GM12878 (cell line): ENCODE results near the gene PLVAP. TPM values are rescaled to one million over a fixed set of nuclear protein-coding genes. Genes with fewer than 3 reads are reported as not detected.

ENCODE experiments used
- ATAC-seq: fragments of 200-7000 bp; cut with Tn5 transposase; 3 replicates; pipeline ENCODE4 v1.9.1; 2020; ENCODE audit warnings: mild to moderate bottlenecking, moderate library complexity
- BruUV-seq: library from RNA; stranded (reverse); fragments of 400-500 nt; replicated peaks from 2 replicates; lab custom pipeline; 2021; lab: Mats Ljungman, UMichigan
- CTCF ChIA-PET: fragments of 300-600 bp; sonication (Branson Sonifier 250); formaldehyde crosslinking; extraction: SDS; loops from one replicate; lab custom pipeline; 2021; ENCODE audit warnings: inconsistent platforms; lab: Yijun Ruan, JAX
- POLR2A ChIA-PET: fragments of 350-600 bp; formaldehyde crosslinking; extraction: SDS; loops from one replicate; lab custom pipeline; 2021; ENCODE audit warnings: inconsistent platforms; lab: Charles Lee
- RAD21 ChIA-PET: fragments of 300-600 bp; sonication (Branson Sonifier 250); formaldehyde crosslinking; loops from one replicate; lab custom pipeline; 2023; ENCODE audit warnings: antibody characterized with exemption; ENCODE audit not compliant: unreplicated experiment; lab: Charles Lee
- SMC1A ChIA-PET: fragments of 300-600 bp; sonication (Branson Sonifier 250); formaldehyde crosslinking; loops from one replicate; lab custom pipeline; 2023; ENCODE audit not compliant: unreplicated experiment, uncharacterized antibody; lab: Charles Lee
- DNase-seq: peaks from one replicate; pipeline ENCODE4 v3.0.0-alpha.2; 2011; ENCODE audit warnings: low read depth, low spot score
- FAIRE-seq: peaks from 3 replicates; lab custom pipeline; 2011; peaks lifted over from hg19 to GRCh38; lab: Jason Lieb, UNC
- H2AFZ ChIP-seq: 2 replicates; pipeline ENCODE4 v1.6.0; 2011; ENCODE audit warnings: low read depth, low read length, control low read depth; ENCODE audit not compliant: control insufficient read depth
- H3K27ac ChIP-seq: 2 replicates; pipeline ENCODE4 v1.5.1; 2011; ENCODE audit warnings: control low read depth; ENCODE audit not compliant: control insufficient read depth, insufficient read depth
- H3K27me3 ChIP-seq, 2 experiments: replicated peaks in 1 of 2; 2 replicates each; pipeline versions ENCODE4 v1.6.0 to v1.6.1; 2011; ENCODE audit warnings: low read length in 1 of 2; ENCODE audit not compliant: control insufficient read depth in 2 of 2, insufficient read depth in 2 of 2
- H3K36me3 ChIP-seq, 2 experiments: 2 replicates each; pipeline ENCODE4 v1.5.1; 2011; ENCODE audit warnings: low read length in 1 of 2; ENCODE audit not compliant: control insufficient read depth in 2 of 2, insufficient read depth in 2 of 2
- H3K4me1 ChIP-seq: 2 replicates; pipeline ENCODE4 v1.6.1; 2011; ENCODE audit warnings: mild to moderate bottlenecking, low read length, moderate library complexity, mixed read lengths; ENCODE audit not compliant: control insufficient read depth, insufficient read depth
- H3K4me2 ChIP-seq: 2 replicates; pipeline ENCODE4 v1.6.0; 2011; ENCODE audit warnings: control low read depth; ENCODE audit not compliant: control insufficient read depth, insufficient read depth
- H3K4me3 ChIP-seq: fragments of 200-600 bp; sonication (generic); 2 replicates; pipeline ENCODE4 v1.5.1; 2016
- H3K79me2 ChIP-seq: 2 replicates; pipeline ENCODE4 v1.6.0; 2011; ENCODE audit warnings: low read length; ENCODE audit not compliant: control insufficient read depth, insufficient read depth
- H3K9ac ChIP-seq: 2 replicates; pipeline ENCODE4 v1.8.0; 2011; ENCODE audit warnings: low read length, control low read depth, mixed read lengths; ENCODE audit not compliant: control insufficient read depth, insufficient read depth
- H3K9me3 ChIP-seq: replicated peaks from 3 replicates; pipeline ENCODE4 v1.5.1; 2011; ENCODE audit warnings: mild to moderate bottlenecking, low read length; ENCODE audit not compliant: control insufficient read depth, insufficient read depth
- H4K20me1 ChIP-seq: 2 replicates; pipeline ENCODE4 v1.6.0; 2011; ENCODE audit not compliant: control insufficient read depth, insufficient read depth
- BCL3 ChIP-seq: IDR thresholded peaks from 2 replicates; pipeline ENCODE4 v1.6.1; 2011; ENCODE audit warnings: borderline replicate concordance, low read depth, mild to moderate bottlenecking, moderate library complexity, low read length; ENCODE audit not compliant: insufficient read depth, poor library complexity, severe bottlenecking
- CBX5 ChIP-seq: sonication (generic); IDR thresholded peaks from 2 replicates; pipeline ENCODE4 v1.6.1; 2016; ENCODE audit warnings: low read depth, moderate library complexity, mild to moderate bottlenecking, inconsistent platforms
- CHD4 ChIP-seq: fragments of 200-600 bp; sonication (generic); IDR thresholded peaks from 2 replicates; pipeline ENCODE4 v1.6.1; 2016; ENCODE audit warnings: mild to moderate bottlenecking
- EGR1 ChIP-seq, 2 experiments: IDR thresholded peaks; 1 replicate in 1 of 2; 2 replicates in 1 of 2; pipeline ENCODE4 v1.6.1; 2011 to 2012; ENCODE audit warnings: low read depth in 2 of 2, low read length in 2 of 2, borderline replicate concordance in 1 of 2, mild to moderate bottlenecking in 1 of 2, moderate library complexity in 1 of 2
- KAT2A ChIP-seq: conservative IDR thresholded peaks from 2 replicates; pipeline ENCODE4 v1.6.1; 2011; ENCODE audit warnings: low read depth, low read length; ENCODE audit not compliant: control insufficient read depth
- KDM1A ChIP-seq: fragments of 200-600 bp; sonication (generic); IDR thresholded peaks from 2 replicates; pipeline ENCODE4 v1.6.1; 2016; ENCODE audit warnings: borderline replicate concordance
- LARP7 ChIP-seq: fragments of 450-650 bp; IDR thresholded peaks from 2 replicates; pipeline ENCODE4 v1.6.1; 2017; ENCODE audit warnings: mild to moderate bottlenecking
- NFIC ChIP-seq: IDR thresholded peaks from 2 replicates; pipeline ENCODE4 v1.6.1; 2012; ENCODE audit warnings: low read depth, mild to moderate bottlenecking, inconsistent platforms, low read length, moderate library complexity
- POLR2AphosphoS2 ChIP-seq: IDR thresholded peaks from 2 replicates; pipeline ENCODE4 v1.6.1; 2011; ENCODE audit warnings: low read depth, mild to moderate bottlenecking, low read length, improper control_type of control experiment, moderate library complexity
- POLR2AphosphoS5 ChIP-seq: IDR thresholded peaks from 2 replicates; pipeline ENCODE4 v1.6.1; 2011; ENCODE audit warnings: mild to moderate bottlenecking, low read length, inconsistent platforms
- RUNX3 ChIP-seq: IDR thresholded peaks from 2 replicates; pipeline ENCODE4 v1.6.1; 2012; ENCODE audit warnings: low read length, inconsistent platforms
- SKIL ChIP-seq: fragments of 450-650 bp; IDR thresholded peaks from 2 replicates; pipeline ENCODE4 v1.6.1; 2017; ENCODE audit warnings: mild to moderate bottlenecking, low read depth, inconsistent platforms; ENCODE audit not compliant: poor library complexity, severe bottlenecking
- SMAD1 ChIP-seq: fragments of 450-650 bp; IDR thresholded peaks from 2 replicates; pipeline ENCODE4 v1.6.1; 2018; ENCODE audit warnings: mild to moderate bottlenecking, low read depth; ENCODE audit not compliant: partially characterized antibody
- STAT1 ChIP-seq: fragments of 450-650 bp; conservative IDR thresholded peaks from 2 replicates; pipeline ENCODE4 v1.6.1; 2014; ENCODE audit warnings: antibody characterized with exemption, mild to moderate bottlenecking
- ZNF207 ChIP-seq: fragments of 450-650 bp; IDR thresholded peaks from 2 replicates; pipeline ENCODE4 v1.6.1; 2014; ENCODE audit warnings: antibody characterized with exemption, mild to moderate bottlenecking, borderline replicate concordance
- ZNF217 ChIP-seq: fragments of 450-650 bp; IDR thresholded peaks from 2 replicates; pipeline ENCODE4 v1.6.1; 2017; ENCODE audit warnings: antibody characterized with exemption, mild to moderate bottlenecking
- WGBS: methylation state at CpG from one replicate; pipeline ENCODE4 v1.1.6; 2016; ENCODE audit warnings: low lambda C conversion rate; ENCODE audit not compliant: insufficient replicate concordance, insufficient coverage; ENCODE audit errors: missing lambda C conversion rate; 5-methylcytosine and 5-hydroxymethylcytosine counted together
- in situ Hi-C: fragments of 300-500 bp; cut with MboI; formaldehyde crosslinking; loops from 9 replicates; pipeline ENCODE4 v1.14.3; 2018; ENCODE audit warnings: mixed read lengths
- intact Hi-C: fragments of 100-400 bp; cut with micrococcal nuclease; formaldehyde crosslinking; loops from one replicate; pipeline ENCODE4 v1.14.2; 2022; ENCODE audit not compliant: unreplicated experiment
- polyA plus RNA-seq, 11 experiments: library from polyadenylated mRNA; depleted of rRNA in 4 of 11; unstranded in 6 of 11; stranded (reverse) in 5 of 11; fragments of >200 nt; fragmentation: Nextera tagmentation in 4 of 11; fragmentation: Illumina TruSeq in 1 of 11; extraction: Ambion mirVana in 4 of 11; extraction: Trizol in 1 of 11; gene quantifications; 1 replicate in 1 of 11; 2 replicates in 10 of 11; pipeline versions ENCODE4 v1.2.1 to v1.2.3, GENCODE V29; 2011 to 2016; ENCODE audit warnings: inconsistent platforms in 2 of 11, missing spikeins in 2 of 11, low read depth in 1 of 11
- total RNA-seq, 4 experiments: library from RNA; depleted of rRNA in 3 of 4; stranded (reverse); fragments of >200 nt in 3 of 4; fragmentation: Illumina TruSeq in 1 of 4; extraction: Trizol in 1 of 4; gene quantifications; 2 replicates each; pipeline versions ENCODE4 v1.2.1 to v1.2.3, GENCODE V29; 2013 to 2021

PLVAP gene
- total and polyA plus RNA-seq, 10 of the 15 experiments (the other 5 are each of a cell fraction or from before 2014, with no cell fraction given), result 0.03 to 0.54 (median 0.06) TPM; not detected in 4

- no peak for DNase-seq
- ChIA-PET RAD21 (interaction anchor here (2.7 kb wide), 1 partner anchor 23 kb away, joined by 9 read pairs; the partner anchor contains the start of gene DDA1), POLR2A (interaction anchor here (0.8 kb wide), 1 partner anchor 27 kb away, joined by 3 read pairs; no protein-coding TSS in a partner anchor), SMC1A (interaction anchor here (1.7 kb wide), 1 partner anchor 23 kb away, joined by 6 read pairs; the partner anchor contains the start of gene DDA1), CTCF (interaction anchor here (0.9 to 2.8 kb wide), 7 partner anchors 23 to 57 kb away, joined by 3 to 9 read pairs (median 5); partner anchors contain the start of genes DDA1 and MRPL34)
- in situ Hi-C loops (no loop called here), intact Hi-C loops (no loop called here)
- ATAC-seq, result no peak
- no peaks in the 10 kb centered on the region; a peak in 2 of 4 replicates for H3K27me3 ChIP-seq
- no peaks in the 10 kb centered on the region for H3K36me3 ChIP-seq
- no peak overlapping the region for H3K27ac ChIP-seq
- no peaks in the 10 kb centered on the region for H4K20me1 ChIP-seq
- no peaks in the 10 kb centered on the region for H3K79me2 ChIP-seq
- no peak overlapping the region for H3K9ac ChIP-seq
- H2AFZ ChIP-seq, result no peak overlapping the region
- 97% methylated on average over 8 of the region's 8 CpGs for WGBS
- TF ChIP-seq CHD4 (no peak), KDM1A (no peak), POLR2AphosphoS5 (no peak), POLR2AphosphoS2 (no peak), CBX5 (no peak), RUNX3 (no peak), SMAD1 (no peak), ZNF217 (no peak), EGR1 (IDR thresholded peaks at IDR 0.05; ENCODE audit: borderline replicate concordance in 1 of 2, low read depth in 2 of 2, low read length in 2 of 2) (no peak), BCL3 (no peak), STAT1 (no peak), SKIL (no peak), ZNF207 (no peak), KAT2A (no peak), LARP7 (no peak), NFIC (no peak)
- FAIRE-seq, result no peak
- no peak overlapping the region for H3K4me2 ChIP-seq
- H3K9me3 ChIP-seq, result no peaks in the 10 kb centered on the region; the same call in 2 of the 3 replicates
- H3K4me3 ChIP-seq, result no peak overlapping the region
- BruUV-seq, result no TSS peak
- peaks cover 13% of the 10 kb centered on the region for H3K4me1 ChIP-seq
These were observed 44.8 kb downstream of the PLVAP start for GRCh38 chr19:17332360-17332676.
